B cell (primary cell): ENCODE results near the gene ZNF362. TPM values are rescaled to one million over a fixed set of nuclear protein-coding genes. Genes with fewer than 3 reads are reported as not detected.

ENCODE experiments used
- ATAC-seq: fragments of 200-7000 bp; cut with Tn5 transposase; one replicate; pipeline ENCODE4 v1.10.0; 2021; ENCODE audit warnings: low read depth, mild to moderate bottlenecking, moderate number of reproducible peaks, moderate library complexity
- CTCF ChIA-PET: fragments of 350-600 bp; sonication (Branson Sonifier 250); formaldehyde crosslinking; loops from one replicate; lab custom pipeline; 2021; ENCODE audit warnings: antibody characterized with exemption, inconsistent platforms; lab: Charles Lee
- POLR2A ChIA-PET: fragments of 350-600 bp; sonication (Branson Sonifier 250); formaldehyde crosslinking; loops from one replicate; lab custom pipeline; 2021; ENCODE audit warnings: antibody characterized with exemption; lab: Charles Lee
- DNase-seq: peaks from one replicate; pipeline ENCODE4 v3.0.0; 2013
- H2AFZ ChIP-seq: 2 replicates; pipeline ENCODE4 v1.6.1; 2012; ENCODE audit warnings: mild to moderate bottlenecking, low read depth, low read length; ENCODE audit not compliant: insufficient read depth, poor library complexity, severe bottlenecking
- H3K27ac ChIP-seq, 2 donors: 1 replicate in 1 of 2; 2 replicates in 1 of 2; pipeline ENCODE4 v1.5.1; 2012 to 2013; ENCODE audit warnings: low read length in 2 of 2, mild to moderate bottlenecking in 2 of 2, moderate library complexity in 1 of 2
- H3K27me3 ChIP-seq, 4 experiments: fragments of 200-600 bp in 1 of 4; sonication (generic) in 1 of 4; replicated peaks in 1 of 4; 1 replicate in 2 of 4; 2 replicates in 2 of 4; pipeline versions ENCODE4 v1.6.1 to v1.7.0; 2013 to 2016; ENCODE audit warnings: low read length in 3 of 4, mild to moderate bottlenecking in 2 of 4, mixed read lengths in 1 of 4, moderate library complexity in 1 of 4; ENCODE audit not compliant: insufficient read depth in 4 of 4, control insufficient read depth in 3 of 4; ENCODE audit errors: control extremely low read depth in 1 of 4
- H3K36me3 ChIP-seq, 2 experiments: replicated peaks in 1 of 2; 1 replicate in 1 of 2; 2 replicates in 1 of 2; pipeline versions ENCODE4 v1.6.1 to v1.7.1; 2013; ENCODE audit warnings: low read length in 1 of 2; ENCODE audit not compliant: insufficient read depth in 2 of 2, control insufficient read depth in 1 of 2; ENCODE audit errors: control extremely low read depth in 1 of 2, extremely low read depth in 1 of 2
- H3K4me1 ChIP-seq, 2 donors: fragments of 200-600 bp in 1 of 2; sonication (generic) in 1 of 2; 1 replicate in 1 of 2; 2 replicates in 1 of 2; pipeline versions ENCODE4 v1.5.1 to v1.6.1; 2013 to 2017; ENCODE audit warnings: low read length in 2 of 2; ENCODE audit not compliant: control insufficient read depth in 2 of 2, insufficient read depth in 2 of 2
- H3K4me2 ChIP-seq: replicated peaks from 2 replicates; pipeline ENCODE3; 2012; ENCODE audit warnings: mild to moderate bottlenecking, low read depth, low read length; ENCODE audit not compliant: poor library complexity, severe bottlenecking
- H3K4me3 ChIP-seq, 5 experiments: fragments of 200-600 bp in 1 of 5; sonication (generic) in 1 of 5; 1 replicate in 3 of 5; 2 replicates in 2 of 5; pipeline versions ENCODE4 v1.5.1 to v1.7.0; 2011 to 2016; ENCODE audit warnings: low read length in 4 of 5, mild to moderate bottlenecking in 4 of 5, low read depth in 2 of 5, control low read depth in 1 of 5, moderate library complexity in 1 of 5; ENCODE audit not compliant: insufficient read depth in 1 of 5; ENCODE audit errors: control extremely low read depth in 1 of 5, extremely low read depth in 1 of 5
- H3K79me2 ChIP-seq: fragments of 200-600 bp; sonication (generic); one replicate; pipeline ENCODE4 v1.6.0; 2016; ENCODE audit warnings: low read length; ENCODE audit not compliant: control insufficient read depth, insufficient read depth
- H3K9ac ChIP-seq: fragments of 200-600 bp; sonication (generic); 2 replicates; pipeline ENCODE4 v1.6.1; 2017; ENCODE audit warnings: mild to moderate bottlenecking, low read length, moderate library complexity
- H3K9me3 ChIP-seq, 3 donors: one replicate each; pipeline versions ENCODE4 v1.6.1 to v1.7.1; 2013; ENCODE audit warnings: low read length in 2 of 3; ENCODE audit not compliant: control insufficient read depth in 2 of 3, insufficient read depth in 1 of 3; ENCODE audit errors: control extremely low read depth in 1 of 3
- H4K20me1 ChIP-seq: 2 replicates; pipeline ENCODE4 v1.6.0; 2012; ENCODE audit warnings: mild to moderate bottlenecking, low read length; ENCODE audit not compliant: insufficient read depth, control insufficient read depth, poor library complexity, severe bottlenecking
- H3K27ac Mint-ChIP-seq: one replicate; pipeline ENCODE4 v1.8.0; 2021; ENCODE audit warnings: mixed read lengths
- H3K27me3 Mint-ChIP-seq: one replicate; pipeline ENCODE4 v1.8.0; 2021; ENCODE audit warnings: mixed read lengths
- H3K4me1 Mint-ChIP-seq: one replicate; pipeline ENCODE4 v1.8.0; 2021; ENCODE audit warnings: mixed read lengths
- H3K4me3 Mint-ChIP-seq: one replicate; pipeline ENCODE4 v1.8.0; 2021; ENCODE audit warnings: mixed read lengths
- H3K9me3 Mint-ChIP-seq: one replicate; pipeline ENCODE4 v1.8.0; 2022; ENCODE audit warnings: mixed read lengths; ENCODE audit not compliant: insufficient read depth
- EZH2 ChIP-seq: IDR thresholded peaks from 2 replicates; pipeline ENCODE4 v1.6.1; 2012; ENCODE audit warnings: borderline replicate concordance, low read depth, mild to moderate bottlenecking, moderate library complexity, low read length; ENCODE audit not compliant: insufficient read depth, poor library complexity, severe bottlenecking
- WGBS: methylation state at CpG from one replicate; pipeline ENCODE4 v1.1.5; 2013; ENCODE audit warnings: missing lambda C conversion rate; ENCODE audit not compliant: insufficient coverage; 5-methylcytosine and 5-hydroxymethylcytosine counted together
- intact Hi-C: fragments of 100-400 bp; cut with micrococcal nuclease; formaldehyde crosslinking; loops from one replicate; pipeline ENCODE4 v1.10.0; 2022
- polyA plus RNA-seq: library from polyadenylated mRNA; depleted of rRNA; stranded (reverse); fragments of >200 nt; gene quantifications from 2 replicates; pipeline ENCODE4 v1.2.3, GENCODE V29; 2012
- total RNA-seq, 2 donors: library from RNA; stranded (reverse); fragments of 120-200 nt in 1 of 2; gene quantifications; 1 replicate in 1 of 2; 2 replicates in 1 of 2; pipeline versions ENCODE4 v1.2.3 to v1.2.4, GENCODE V29; 2013 to 2022
- TF ChIP-seq, protein P1 (sequence below): fragments of 200-600 bp; IDR thresholded peaks from one replicate; pipeline ENCODE4 v1.8.0; 2022; ENCODE audit warnings: antibody characterized with exemption, mild to moderate bottlenecking

Gene ZNF362
- total and polyA plus RNA-seq, 2 donors (not counting 1 experiment from before 2014, with no cell fraction given), result 14.0 to 20.4 TPM

DNA sequence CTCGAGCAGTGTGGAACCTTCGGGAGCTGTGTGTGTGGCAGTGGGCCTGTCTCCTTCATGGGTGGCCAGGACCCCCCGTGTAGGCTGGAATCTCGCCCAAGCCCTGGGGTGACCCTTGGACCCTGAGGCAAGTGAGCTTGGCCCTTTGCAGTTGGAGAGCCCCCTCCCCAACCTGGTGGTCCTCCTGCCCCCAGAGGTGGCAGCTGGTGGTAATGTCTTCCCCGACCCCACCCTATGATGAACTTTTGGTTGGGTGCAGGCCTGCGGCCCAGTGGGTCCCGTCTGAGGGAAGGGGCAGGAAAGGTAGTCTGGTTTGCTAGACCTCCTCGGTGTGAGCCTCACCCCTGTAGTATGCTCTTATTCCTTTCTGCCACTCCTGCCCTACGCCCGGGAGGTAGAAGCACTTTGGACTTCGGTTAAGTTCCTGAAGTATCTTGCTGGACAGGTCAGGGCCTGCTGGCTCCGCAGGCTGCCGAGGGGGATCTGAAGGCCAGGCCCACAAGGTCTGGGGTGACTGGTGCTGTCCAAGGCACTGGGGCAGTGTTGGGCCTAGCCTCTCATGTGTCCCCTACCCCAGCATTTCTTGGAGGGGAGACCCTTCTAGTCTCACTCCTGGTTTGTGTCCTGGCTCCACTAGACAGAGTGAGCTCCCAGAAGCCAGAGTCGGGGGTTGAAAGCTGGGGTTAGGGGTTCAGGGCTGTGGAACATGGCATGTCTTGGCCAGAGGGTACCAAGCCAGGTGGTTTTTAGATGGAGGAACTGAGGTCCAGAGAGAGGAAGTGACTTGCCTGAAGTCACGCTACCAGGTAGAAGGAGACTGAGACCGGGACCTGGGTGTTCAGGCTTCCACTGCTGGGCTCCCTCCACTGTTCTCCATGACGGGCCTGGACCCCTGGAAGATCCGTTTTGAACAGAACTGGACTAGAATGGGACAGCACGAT lies 1.8 kb downstream of the ZNF362 start:
- intact Hi-C loops, result loop anchor here (5.0 kb wide), 2 partner anchors 76 to 131 kb away; partner anchors contain the start of gene TRIM62
- H3K4me3 Mint-ChIP-seq, result peak overlapping the region; percentile 98
- Histone ChIP-seq H3K36me3 (peaks cover 0 to 8% of the 10 kb centered on the region in 2 experiments), H3K4me1 (peaks cover 20 to 25% of the 10 kb centered on the region in 2 donors), H3K9me3 (no peaks in the 10 kb centered on the region), H2AFZ (peak overlapping the region; percentile 76), H3K4me2 (peak overlapping the region; percentile 81), H3K27me3 (no peaks in the 10 kb centered on the region), H4K20me1 (peaks cover 52% of the 10 kb centered on the region), H3K4me3 (peak overlapping the region in 4 of 5 experiments; percentile 50 to 91 (median 79)), H3K79me2 (peaks cover 59% of the 10 kb centered on the region), H3K27ac (peak overlapping the region in 1 of 2 donors; percentile 42), H3K9ac (peak overlapping the region; percentile 72)
- CTCF ChIA-PET, result interaction anchor here (1.0 to 1.1 kb wide), 2 partner anchors 37 to 131 kb away, joined by 3 to 5 read pairs; no protein-coding TSS in a partner anchor
- no peaks in the 10 kb centered on the region for H3K9me3 Mint-ChIP-seq
- DNase-seq (peak; percentile 23), ATAC-seq (no peak)
- peak overlapping the region; percentile 74 for H3K27ac Mint-ChIP-seq
- no peak for TF ChIP-seq EZH2
- H3K4me1 Mint-ChIP-seq, result peaks cover 39% of the 10 kb centered on the region
- POLR2A ChIA-PET, result interaction anchor here (0.7 kb wide), 1 partner anchor 200 kb away, joined by 5 read pairs; no protein-coding TSS in a partner anchor
- 62% methylated on average over 15 of the region's 19 CpGs for WGBS
- no peaks in the 10 kb centered on the region for H3K27me3 Mint-ChIP-seq

DNA sequence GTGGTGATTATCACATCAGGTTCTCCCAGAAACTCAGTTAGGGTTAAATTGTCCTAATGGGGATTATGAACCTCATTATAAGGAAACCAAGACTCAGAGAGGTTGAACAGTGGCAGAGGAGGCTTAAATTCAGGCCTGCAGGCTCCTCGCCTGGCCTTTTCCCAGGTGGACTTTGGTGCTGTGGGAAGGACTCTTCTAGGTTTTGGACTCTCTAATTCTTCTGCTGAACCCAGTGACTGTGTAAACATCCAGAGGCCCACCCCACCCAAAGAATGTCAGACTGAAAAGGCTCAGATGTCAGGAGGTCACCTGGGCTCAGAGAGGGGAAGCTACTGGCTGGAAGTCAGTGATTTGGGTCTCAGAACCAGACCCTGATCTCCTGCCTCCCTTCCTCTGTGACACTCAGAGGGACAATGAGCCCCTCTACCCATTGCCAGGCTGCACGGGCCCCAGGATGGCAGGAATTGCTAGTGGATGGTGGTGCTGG lies 2.5 kb downstream of the ZNF362 start:
- Mint-ChIP-seq H3K9me3 (no peaks in the 10 kb centered on the region), H3K4me3 (peak overlapping the region; percentile 98), H3K27me3 (no peaks in the 10 kb centered on the region), H3K27ac (peak overlapping the region; percentile 16), H3K4me1 (peaks cover 39% of the 10 kb centered on the region)
- DNase-seq (no peak), ATAC-seq (no peak)
- POLR2A ChIA-PET, result no interaction called here
- H4K20me1 ChIP-seq, result peaks cover 58% of the 10 kb centered on the region
- TF ChIP-seq EZH2, result no peak
- TF ChIP-seq, protein P1, sequence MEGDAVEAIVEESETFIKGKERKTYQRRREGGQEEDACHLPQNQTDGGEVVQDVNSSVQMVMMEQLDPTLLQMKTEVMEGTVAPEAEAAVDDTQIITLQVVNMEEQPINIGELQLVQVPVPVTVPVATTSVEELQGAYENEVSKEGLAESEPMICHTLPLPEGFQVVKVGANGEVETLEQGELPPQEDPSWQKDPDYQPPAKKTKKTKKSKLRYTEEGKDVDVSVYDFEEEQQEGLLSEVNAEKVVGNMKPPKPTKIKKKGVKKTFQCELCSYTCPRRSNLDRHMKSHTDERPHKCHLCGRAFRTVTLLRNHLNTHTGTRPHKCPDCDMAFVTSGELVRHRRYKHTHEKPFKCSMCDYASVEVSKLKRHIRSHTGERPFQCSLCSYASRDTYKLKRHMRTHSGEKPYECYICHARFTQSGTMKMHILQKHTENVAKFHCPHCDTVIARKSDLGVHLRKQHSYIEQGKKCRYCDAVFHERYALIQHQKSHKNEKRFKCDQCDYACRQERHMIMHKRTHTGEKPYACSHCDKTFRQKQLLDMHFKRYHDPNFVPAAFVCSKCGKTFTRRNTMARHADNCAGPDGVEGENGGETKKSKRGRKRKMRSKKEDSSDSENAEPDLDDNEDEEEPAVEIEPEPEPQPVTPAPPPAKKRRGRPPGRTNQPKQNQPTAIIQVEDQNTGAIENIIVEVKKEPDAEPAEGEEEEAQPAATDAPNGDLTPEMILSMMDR, result no peak
- intact Hi-C loops, result loop anchor here (5.0 kb wide), 2 partner anchors 77 to 132 kb away; partner anchors contain the start of gene TRIM62
- peak overlapping the region; percentile 81 for H3K4me2 ChIP-seq
- no peaks in the 10 kb centered on the region for H3K27me3 ChIP-seq
- no CpG with 5 or more reads among the region's 2 CpGs for WGBS
- no peak overlapping the region for H3K9ac ChIP-seq
- H3K9me3 ChIP-seq, result no peaks in the 10 kb centered on the region
- no peak overlapping the region for H3K27ac ChIP-seq
- no peak overlapping the region for H3K4me3 ChIP-seq
- peaks cover 0 to 9% of the 10 kb centered on the region in 2 experiments for H3K36me3 ChIP-seq
- H3K79me2 ChIP-seq, result peaks cover 66% of the 10 kb centered on the region
- H2AFZ ChIP-seq, result no peak overlapping the region
- H3K4me1 ChIP-seq, result peaks cover 20 to 25% of the 10 kb centered on the region in 2 donors
- CTCF ChIA-PET, result interaction anchor here (1.0 kb wide), 1 partner anchor 37 kb away, joined by 3 read pairs; no protein-coding TSS in a partner anchor
